Stimulated activated CD8-positive, alpha-beta memory T cell treated with anti-CD3 and anti-CD28 coated beads, Interleukin-4, amount 100 ng/mL, for 1 hour (primary cell): ENCODE measurements around the gene TRPC6.
"Not testable (repeated sequence)": the region's sequence is repeated elsewhere in the genome, so short reads cannot be mapped to it uniquely, and the experiment has no call there.

Source experiments
- DNase-seq, 2 donors: peaks; one replicate each; pipeline ENCODE4 v3.0.0-alpha.2; 2020; ENCODE audit warnings: low read depth in 2 of 2, low spot score in 1 of 2

Gene TRPC6

GRCh38 chr11:101453682-101454081 lies 130.1 kb downstream of the TRPC6 start:
- no peak for DNase-seq

GRCh38 chr11:101448881-101449442 lies 134.8 kb downstream of the TRPC6 start:
- DNase-seq, result no peak

GRCh38 chr11:101446726-101447125 lies 137.1 kb downstream of the TRPC6 start:
- DNase-seq, result no peak

DNA sequence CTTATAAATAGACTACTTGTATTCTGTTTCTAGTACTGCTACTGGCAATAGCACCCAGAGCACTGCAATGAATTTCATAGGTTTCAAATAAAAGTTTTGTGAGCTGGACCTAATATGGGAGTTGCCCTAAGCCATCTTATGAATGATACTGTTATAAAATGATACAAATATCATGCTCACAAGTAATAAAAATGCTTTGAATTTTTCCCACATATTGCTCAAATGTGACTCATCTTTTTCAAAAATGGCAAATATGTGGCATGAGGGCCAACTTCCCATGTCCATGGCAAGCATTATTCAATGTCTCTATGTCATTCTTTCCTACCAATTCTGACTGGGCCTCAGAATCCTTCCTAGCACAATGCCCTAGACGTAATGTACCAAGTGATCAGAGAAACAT lies 137.6 kb downstream of the TRPC6 start:
- DNase-seq, result no peak

DNA sequence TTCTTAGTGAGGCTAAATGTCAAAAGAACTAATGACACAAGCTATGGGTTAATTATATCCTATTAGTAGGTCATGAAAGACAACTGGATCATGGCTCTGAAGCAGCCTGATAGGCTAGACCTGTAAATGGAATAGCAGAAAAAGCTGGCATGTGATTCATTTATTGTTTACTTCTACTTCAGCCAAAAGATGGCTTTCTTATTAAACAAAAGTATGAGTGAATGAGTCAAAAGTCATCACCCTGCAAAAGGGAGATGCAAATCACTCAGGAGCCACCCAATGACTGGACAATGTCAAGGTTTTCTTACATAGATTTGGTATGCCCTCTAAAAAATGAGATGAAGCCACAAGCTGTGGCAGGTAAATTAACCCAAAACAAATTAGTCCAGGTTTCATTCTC lies 138.0 kb downstream of the TRPC6 start:
- DNase-seq, result no peak

DNA sequence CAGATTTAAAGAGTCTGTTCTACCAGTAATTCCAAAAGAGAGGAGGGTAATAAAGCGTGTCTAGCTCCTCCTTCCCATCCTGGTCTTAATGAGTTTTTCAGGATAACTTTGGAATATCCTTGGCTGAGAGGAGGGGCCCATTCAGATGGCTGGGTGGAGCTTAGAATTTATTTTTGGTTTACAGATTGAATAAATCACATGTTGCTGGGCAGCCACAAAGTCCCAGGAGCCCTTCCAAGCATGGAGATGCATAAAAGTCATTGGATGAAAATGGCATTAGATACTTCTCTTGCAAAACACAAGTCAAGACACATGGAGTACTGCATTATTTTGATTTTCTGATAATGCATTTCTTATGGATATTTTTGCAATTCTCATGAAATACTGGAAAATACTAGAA lies 139.0 kb downstream of the TRPC6 start:
- DNase-seq, result no peak

DNA sequence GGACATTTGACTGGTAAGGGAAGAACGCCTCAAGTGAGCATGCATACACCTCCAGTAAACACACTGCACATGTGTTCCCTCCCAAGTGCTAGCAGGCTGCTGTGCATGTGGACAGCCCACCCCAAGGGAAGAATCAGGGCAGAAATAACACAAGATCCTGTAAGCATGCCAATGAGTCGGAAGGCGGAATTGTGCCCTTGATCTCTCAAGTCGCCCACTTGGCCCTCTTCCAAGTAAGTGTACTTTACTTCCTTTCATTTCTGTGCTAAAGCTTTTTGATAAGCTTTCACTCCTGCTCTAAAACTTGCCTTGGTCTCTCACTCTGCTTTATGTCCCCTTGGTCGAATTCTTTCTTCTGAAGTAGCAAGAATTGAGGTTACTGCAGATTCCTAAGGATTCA lies 139.6 kb downstream of the TRPC6 start:
- DNase-seq, result no peak

GRCh38 chr11:101442936-101443521 lies 140.8 kb downstream of the TRPC6 start:
- no peak for DNase-seq

GRCh38 chr11:101442171-101442570 lies 141.6 kb downstream of the TRPC6 start:
- DNase-seq, result no peak

GRCh38 chr11:101441747-101442146 lies 142.1 kb downstream of the TRPC6 start:
- no peak for DNase-seq

DNA sequence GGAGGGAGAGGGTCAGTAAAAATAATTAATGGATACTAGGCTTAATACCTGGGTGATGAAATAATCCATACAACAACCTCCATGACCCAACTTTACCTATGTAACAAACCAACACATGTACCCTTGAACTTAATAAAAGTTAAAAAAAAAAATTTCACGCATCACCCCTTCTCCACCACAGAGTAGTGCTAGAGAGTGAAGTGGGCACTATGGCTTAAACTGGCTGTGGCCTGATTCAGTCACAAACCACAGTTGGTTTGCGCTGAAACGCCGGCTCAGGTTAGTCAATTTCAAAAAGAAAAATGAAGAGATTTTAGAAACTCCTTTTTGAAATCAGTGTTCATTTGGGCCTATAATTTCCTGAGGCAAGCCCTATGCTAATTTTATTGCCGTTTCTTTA lies 144.3 kb downstream of the TRPC6 start:
- no peak for DNase-seq

DNA sequence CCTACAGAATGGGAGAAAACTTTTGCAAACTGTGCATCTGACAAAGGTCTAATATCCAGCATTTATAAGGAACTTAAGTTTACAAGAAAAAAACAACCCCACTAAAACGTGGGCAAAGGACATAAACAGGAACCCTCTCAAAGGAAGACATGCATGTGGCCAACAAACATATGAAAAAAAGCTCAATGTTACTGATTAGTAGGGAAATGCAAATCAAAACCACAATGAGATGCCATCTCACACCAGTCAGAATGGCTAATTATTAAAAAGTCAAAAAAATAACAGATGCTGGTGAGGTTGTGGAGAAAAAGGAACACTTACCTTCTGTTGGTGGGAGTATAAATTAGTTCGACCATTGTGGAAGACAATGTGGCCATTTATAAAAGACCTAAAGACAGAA lies 145.1 kb downstream of the TRPC6 start:
- DNase-seq, result not testable (repeated sequence)

GRCh38 chr11:101438126-101438525 lies 145.7 kb downstream of the TRPC6 start:
- no peak for DNase-seq

GRCh38 chr11:101436511-101437142 lies 147.2 kb downstream of the TRPC6 start:
- no peak for DNase-seq

DNA sequence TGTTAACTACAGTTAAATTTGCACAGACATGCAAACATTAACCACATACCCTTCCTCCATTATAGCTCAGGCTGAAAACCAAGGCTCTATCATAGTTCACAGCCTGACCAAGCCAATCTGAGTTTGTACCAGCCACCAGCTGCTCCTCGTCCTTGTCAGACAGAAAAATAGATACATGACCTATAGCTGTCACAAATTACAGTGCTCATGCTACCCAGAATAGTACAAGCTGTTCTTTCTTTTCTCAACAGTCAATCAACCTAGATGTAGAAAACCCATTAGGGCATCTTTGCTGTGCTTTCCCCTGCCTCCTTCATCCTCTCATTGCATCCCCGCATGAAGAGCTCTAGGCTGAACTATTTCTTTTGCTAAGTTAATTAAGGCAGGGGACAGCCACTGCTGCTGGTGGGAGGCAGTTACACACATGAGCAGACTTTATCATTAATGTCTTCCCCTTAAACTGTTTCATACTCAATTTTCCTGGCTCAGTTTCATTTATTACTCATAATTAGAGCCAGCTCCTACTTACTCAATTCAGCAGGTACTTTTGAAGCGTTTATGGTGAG lies 148.3 kb downstream of the TRPC6 start:
- no peak for DNase-seq

GRCh38 chr11:101434026-101434643 lies 149.7 kb downstream of the TRPC6 start:
- no peak for DNase-seq

DNA sequence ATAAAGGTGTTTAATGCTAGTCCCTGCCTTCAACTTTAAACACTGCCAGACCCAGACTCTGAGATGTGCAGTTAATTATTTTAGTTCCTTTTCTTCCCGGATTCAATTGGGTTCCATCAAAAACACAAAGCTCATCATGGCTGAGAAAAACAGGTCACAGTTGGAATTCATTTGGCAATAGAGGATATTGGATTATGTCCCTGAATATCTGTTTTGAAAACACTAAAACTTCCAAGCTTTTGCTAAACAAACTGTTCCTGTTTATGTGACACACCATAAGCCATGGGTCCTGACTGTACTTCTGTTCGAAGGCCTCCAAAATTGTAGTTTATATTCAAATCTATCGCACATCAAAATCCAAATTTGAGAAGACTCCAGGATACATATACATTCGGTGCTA lies 150.7 kb downstream of the TRPC6 start:
- DNase-seq, result no peak

GRCh38 chr11:101429703-101430540 lies 153.9 kb downstream of the TRPC6 start:
- DNase-seq, result no peak

DNA sequence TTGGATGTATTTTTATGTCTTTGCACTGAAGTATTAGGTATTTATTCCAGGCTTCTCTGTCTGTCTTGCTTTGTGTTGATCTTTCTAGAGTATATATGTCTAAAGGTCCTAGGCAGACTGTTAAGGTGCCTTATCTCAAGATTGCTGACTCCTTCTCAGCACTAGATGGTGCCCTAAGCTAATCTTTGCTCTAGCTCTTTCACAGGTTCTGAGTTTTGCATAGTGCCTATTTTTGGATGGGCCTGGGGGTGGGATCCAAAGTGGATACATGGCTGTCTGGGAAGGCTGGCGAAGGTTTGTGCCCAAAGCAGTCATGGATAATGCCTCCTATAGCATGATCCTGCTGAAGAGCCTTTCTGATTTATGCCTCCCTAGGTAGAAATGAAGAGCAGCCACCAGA lies 154.9 kb downstream of the TRPC6 start:
- DNase-seq, result no peak

DNA sequence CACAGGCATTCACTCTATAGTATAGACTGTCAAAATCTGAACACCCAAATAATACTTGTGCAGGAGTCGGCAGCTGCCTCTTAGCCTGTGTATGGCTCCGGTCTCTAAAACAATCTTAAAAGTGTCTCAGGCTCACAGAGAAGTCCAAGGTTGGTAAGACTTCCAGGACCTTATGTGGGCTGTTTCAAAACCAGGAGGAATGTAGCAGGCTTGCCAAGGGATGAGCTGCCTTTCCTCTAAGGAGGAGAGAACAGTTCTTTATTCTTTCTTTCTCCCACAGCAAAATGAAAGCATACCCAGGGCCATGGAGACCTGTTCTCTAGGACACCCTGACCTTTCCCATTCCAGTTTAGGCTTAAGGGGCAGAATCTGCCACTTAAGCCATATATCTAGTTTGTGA lies 176.5 kb downstream of the TRPC6 start:
- no peak for DNase-seq
